HG02763 (cell line): ENCODE data around the gene HOXC13.

Experiments
- ATAC-seq: cut with Tn5 transposase; IDR thresholded peaks from one replicate; pipeline ENCODE4 v1.9.1; 2021; ENCODE audit warnings: mild to moderate bottlenecking, moderate library complexity; ENCODE audit not compliant: unreplicated experiment

The HOXC13 gene

GRCh38 chr12:53953831-53954693 is 15.4 kb downstream of the HOXC13 start:
- no peak for ATAC-seq

DNA sequence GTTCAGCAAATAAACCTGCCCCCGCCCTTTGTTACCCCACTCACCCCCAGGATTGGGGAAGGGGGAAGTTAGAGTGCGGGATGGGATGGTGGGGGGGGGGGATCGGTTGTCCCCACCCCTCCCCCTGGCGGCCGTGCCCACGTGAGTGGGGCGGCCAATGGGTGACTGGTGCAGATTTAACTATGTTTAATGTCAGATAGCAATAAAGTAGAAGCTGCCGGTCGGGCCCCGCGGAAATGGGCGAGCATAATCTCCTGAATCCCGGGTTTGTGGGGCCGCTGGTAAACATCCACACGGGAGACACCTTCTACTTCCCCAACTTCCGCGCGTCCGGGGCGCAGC is 16.0 kb downstream of the HOXC13 start, which contains the start of gene HOXC12:
TSS of gene HOXC12 (plus strand) at position 210 of the 342 bp plus-strand sequence. CDS start at position 237, 27 bp downstream.
- no peak for ATAC-seq

DNA sequence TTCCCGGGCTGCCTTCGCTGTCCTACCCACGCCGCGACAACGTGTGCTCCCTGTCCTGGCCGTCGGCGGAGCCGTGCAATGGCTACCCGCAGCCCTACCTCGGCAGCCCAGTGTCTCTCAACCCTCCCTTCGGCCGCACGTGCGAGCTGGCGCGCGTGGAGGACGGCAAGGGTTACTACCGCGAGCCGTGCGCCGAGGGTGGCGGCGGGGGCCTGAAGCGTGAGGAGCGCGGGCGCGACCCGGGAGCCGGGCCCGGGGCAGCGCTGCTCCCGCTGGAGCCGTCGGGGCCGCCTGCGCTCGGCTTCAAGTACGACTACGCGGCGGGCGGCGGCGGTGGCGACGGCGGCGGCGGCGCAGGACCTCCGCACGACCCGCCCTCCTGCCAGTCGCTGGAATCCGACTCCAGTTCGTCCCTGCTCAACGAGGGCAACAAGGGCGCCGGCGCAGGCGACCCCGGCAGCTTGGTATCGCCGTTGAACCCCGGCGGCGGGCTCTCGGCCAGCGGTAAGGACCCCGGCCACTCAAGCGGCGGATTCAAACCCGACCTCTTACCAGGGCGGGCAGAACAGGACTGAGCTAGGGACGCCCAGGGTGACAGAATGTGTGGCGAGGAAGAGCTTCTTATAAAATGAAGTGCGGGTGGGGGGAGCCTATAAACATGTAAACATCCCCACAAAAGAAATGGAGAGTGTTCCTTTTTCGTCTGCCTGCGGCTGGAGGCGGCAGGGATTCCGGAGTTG is 16.6 kb downstream of the HOXC13 start:
- no peak for ATAC-seq

GRCh38 chr12:53955776-53956250 is 17.2 kb downstream of the HOXC13 start:
- no peak for ATAC-seq

GRCh38 chr12:53956251-53956887 is 17.7 kb downstream of the HOXC13 start:
- ATAC-seq, result no peak

DNA sequence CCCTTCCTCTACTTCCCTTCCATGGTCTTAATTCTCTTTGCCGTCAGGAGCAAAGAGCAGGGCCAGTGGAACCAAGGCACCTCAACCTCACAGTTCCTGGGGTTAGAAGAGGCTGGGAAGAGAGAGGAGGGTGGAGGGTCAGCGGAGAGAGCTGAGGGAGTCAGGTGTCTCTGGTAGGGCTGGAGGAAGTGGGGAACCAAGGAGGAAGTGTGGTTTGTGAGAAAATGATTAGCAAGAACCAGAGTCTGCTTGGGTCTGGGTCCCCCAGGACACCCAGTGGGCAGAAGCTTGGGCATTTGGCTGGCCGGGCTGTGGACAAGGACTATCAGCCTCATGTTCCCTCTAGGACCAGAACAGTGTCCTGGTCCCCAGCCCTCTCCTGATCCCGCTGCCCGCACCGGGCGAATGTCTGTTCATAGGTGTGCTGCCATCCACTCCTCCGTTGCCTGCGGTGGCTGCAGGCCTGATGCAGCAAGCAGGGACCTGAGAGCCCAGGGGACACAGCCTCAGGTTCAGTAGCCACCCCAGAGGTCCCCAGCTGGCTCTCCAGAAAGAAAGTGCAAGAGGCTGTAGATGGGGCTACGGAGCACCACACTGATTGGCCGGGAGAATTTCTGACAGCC is 18.4 kb downstream of the HOXC13 start:
- no peak for ATAC-seq

DNA sequence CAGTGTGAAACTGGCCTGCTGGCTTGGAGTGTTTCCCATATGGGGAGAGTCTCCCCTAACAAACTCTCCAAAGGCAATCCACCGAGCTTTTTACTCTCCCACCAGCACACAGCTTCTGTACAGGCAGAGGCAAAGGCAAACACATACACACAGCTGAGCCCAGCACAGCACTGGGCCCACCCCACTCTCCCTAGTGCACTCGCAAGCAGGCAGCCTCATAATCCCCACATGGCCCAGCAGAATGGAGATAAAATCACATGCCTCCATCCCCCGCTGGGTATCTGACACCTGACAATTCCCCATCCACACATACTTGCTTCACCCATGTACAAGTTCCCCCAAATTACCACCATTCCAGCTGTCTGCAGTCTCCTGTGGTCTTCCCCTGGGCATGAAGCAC is 19.5 kb downstream of the HOXC13 start:
- ATAC-seq, result no peak

DNA sequence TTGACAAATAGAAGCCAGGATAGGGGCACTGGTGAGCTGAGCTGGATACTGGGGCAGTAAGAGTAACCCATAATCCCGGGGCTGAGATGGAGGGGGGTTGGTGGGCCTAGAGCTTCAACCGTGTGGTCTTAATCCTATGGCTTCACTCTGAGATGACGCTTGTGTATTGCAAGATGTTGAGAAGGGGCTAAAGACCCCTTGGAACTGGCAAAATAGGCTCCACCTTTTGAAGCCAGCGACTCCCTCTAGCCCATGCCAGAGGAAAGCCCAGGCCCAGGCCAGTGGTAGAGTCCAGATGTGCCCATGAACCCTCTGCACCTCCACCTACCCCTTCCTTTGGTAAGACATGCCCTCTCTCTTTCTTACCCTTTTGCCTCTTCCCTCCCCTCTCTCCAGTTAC is 20.7 kb downstream of the HOXC13 start:
- no peak for ATAC-seq

- no peak for ATAC-seq
These were observed 21.8 kb downstream of the HOXC13 start for GRCh38 chr12:53960187-53961024.

DNA sequence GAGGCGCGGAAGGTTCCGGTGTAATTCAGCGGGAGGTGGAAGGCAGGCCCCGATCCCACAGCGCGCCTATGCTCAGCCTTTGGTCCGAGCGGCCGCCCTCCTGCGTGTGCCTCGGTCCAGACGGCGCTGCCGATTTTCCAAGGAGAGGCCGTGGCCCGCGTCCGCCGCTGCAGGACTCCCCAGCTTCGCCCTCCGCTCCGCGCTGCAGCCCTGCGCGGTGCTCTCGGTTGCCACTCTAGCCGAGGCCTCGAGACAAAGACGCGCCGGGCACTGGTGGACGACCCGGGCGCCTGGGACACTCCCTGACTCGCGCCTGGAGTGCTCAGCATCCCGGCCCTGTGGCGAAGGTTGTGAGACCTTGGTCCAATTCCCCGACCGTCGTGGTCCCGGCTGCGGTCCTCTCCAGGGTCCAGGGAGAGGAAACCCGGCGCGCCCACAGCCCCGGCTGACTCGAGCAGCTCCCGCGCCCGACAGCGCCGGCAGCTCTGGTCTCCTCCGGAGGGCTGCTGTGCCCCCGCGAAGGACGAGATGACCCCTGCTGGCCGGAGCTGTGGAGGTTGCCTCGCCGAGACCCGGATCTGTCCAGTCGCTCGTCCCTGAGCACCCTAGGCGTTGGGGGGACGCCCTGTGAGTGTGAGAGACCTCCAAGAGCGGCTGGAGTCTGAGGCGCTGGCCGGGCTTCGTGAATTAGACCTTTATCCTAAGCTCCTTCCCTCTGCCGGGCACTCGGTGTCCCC is 22.6 kb downstream of the HOXC13 start:
- no peak for ATAC-seq

DNA sequence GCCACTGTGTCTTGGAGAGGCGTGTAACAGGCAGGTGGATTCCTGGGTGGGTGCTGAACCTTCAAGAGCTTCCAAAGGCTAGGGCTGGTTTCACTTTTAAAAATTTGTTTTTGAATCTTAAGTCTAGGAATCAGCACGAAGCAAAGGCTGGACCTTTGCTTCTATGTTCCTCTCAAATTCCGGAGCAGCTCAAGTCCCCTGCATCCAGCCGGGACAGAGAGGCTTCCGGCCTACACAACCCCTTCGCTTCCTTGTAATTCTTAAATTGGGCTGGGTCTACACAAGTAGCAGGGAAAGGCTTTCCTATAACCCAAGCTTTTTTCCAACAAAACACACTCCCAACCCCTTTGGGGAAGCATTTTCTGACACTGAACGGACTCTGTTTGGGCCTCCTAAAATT is 24.4 kb downstream of the HOXC13 start:
- ATAC-seq, result no peak

DNA sequence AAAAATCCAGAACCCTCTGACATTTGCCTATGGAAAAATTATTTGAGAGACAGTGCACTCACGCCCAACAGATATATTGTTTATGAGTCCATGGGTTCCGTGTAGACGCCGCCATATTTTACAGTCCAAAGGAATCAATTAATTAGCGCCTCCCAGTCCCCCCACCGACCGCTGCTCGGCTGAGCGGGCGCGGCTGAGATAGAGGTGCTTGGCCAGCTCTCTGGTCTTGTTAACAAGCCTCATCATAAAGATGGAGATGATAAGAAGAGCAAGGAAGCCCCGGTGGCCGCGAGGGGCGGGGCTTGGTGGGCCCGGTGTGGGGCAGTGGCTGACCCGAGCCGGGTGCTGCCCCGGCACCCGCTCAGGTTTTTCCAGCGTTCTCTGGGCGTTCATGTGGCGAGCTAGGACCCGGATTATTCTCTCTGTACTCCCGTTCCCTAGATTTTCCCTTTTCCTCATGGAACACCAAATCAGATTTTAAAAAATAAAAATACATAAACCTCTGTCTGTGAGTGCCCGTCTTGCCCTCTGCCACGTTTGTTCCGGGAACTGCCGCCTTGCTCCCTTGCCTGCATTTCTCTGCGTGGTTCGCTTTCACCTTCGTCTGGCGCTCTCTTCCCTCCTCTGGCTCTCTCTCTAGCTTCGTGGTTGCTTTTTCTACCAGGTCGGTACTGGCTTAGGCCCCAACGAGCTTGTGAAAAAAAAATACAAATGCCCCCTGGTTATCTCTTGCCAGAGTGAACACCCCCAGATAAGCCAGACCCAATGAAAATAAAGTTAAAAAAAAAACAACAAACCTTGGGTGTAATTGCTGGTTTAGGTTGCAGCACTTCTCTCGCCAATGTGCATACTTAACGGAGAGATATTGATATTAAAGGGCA is 25.0 kb downstream of the HOXC13 start:
- no peak for ATAC-seq

- ATAC-seq, result no peak
These were observed 25.7 kb downstream of the HOXC13 start for GRCh38 chr12:53964315-53964713.

- ATAC-seq, result no peak
These were observed 26.9 kb downstream of the HOXC13 start for GRCh38 chr12:53965281-53966084.

DNA sequence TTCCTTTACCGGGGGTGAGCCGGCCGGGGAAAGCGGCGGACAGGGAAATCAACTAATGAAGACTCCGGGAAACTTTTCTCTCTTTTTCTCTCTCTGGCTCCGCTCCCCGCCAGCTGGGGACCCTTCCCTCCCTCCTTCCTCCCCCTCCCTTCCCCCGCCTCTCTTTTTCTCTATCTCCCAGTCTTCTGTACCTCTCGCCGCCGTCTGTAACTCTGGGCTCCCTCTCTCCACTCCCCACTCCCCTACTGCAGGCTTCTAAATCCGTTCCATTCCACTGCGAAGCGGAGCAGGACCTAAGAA is 27.4 kb downstream of the HOXC13 start:
- ATAC-seq, result no peak

DNA sequence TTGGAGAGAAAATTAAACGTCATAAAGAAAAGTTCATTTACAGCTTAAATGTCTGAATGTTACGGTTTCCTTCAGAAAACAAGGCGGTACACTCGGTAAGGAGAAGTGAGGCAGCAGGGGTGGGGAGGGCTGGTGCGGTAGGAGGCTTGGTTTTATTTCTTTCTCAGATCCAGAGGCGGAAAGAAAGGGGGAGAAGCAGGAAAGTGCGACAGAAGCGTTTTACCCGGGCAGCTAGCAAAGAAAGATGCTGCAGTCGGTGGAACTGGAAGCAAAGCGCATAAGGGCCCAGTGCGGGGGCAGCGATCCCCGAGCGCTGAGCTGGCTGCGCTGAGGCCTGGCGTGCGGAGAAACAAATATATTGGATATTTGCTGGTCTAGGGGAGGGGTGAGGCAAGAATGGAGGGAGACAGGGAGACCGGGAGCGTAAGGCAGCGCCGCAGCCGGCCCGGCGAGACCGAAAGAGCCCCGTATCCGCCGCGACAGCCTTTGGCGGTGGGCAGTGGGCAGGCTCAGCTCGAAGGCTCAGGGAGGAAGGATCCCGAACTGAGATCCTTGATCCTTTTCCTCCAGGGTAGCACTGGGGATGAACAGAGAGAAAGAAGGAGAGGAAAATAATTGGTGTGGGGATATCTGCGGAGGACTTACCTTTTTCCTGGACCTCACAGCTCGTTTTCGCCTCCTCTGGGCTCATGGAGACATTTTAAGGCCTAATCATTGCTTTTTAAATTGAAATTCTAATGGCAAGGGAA is 27.9 kb downstream of the HOXC13 start:
- no peak for ATAC-seq

GRCh38 chr12:53967421-53967925 is 28.8 kb downstream of the HOXC13 start:
- no peak for ATAC-seq
